COR-L47 (cell line): Measurements from ENCODE around the gene DNAJB5.

Experiments
- DNase-seq: peaks from one replicate; lab custom pipeline; 2025; lab: John Stamatoyannopoulos, UW

DNAJB5 gene

DNA sequence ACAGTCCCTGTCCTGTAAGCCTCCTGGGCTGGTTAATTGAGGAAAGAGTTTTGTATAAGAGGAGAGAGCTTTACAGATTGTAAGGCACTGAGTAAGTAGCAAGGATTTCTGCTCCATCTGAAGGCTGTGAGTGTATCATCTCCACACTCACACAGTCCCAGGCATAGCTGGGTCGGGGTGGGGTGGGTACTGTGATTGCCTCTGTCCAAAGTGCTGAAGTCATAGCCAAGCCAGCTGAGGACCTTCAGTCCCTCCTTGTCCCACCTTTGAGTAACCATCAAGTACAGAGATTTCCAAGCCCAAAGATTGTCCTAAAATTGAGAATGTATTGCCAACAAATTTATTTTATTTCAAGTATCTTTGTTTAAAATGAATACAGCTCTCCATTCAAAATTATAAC lies 5.5 kb upstream of the DNAJB5 start:
- DNase-seq = no peak

DNA sequence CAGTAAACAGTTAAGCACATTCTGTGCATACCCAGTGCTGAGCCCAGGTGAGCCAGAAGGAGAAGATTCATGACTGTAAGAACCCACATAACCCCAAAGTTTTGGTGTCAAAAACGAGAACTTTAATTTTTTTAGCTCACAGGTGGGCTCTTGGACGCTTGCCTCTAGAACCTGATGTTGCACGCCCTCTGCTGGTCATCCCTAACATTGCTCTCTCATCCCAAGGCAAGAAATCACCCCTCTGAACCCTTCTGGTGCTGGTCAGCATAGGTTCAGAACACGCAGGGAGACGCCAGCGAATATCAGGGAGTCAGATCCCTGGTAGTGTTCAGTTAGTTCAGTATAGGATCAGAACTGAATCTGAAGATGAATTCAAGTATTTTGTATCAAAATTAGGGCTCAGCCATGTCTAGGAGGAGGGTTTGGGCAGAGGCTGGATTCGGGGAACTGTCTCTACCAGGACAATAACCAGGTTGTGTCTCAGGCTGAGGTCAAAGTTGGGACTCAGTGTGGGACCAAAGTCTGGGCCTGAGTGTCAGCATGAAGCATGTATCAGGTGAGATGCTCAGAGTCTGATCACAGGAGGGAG lies 4.1 kb upstream of the DNAJB5 start:
- peak; percentile 44 for DNase-seq

DNA sequence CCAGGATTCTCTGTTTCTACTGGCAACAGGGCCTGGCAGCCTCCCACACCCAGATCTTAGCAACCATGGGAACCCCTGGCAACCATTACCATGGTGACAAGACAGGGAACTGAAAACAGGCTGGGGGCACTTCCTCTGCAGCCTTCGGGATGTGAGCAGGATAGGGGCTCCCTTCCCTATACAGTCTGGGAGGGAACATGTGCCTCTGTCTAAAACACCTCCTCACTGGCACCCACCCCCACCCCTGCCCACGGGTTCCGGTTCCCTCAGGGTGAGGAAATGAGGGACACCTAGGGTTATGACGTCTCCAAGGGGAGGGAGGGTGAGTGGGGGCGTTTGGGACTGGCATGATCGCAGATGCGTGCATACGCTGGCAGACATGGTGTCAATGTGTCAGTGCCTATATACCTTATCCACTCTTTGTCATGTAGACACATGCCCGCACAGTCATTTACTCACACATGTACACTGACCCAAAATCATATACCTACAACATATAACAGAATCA lies 3.0 kb upstream of the DNAJB5 start:
- DNase-seq = peak; percentile 89

DNA sequence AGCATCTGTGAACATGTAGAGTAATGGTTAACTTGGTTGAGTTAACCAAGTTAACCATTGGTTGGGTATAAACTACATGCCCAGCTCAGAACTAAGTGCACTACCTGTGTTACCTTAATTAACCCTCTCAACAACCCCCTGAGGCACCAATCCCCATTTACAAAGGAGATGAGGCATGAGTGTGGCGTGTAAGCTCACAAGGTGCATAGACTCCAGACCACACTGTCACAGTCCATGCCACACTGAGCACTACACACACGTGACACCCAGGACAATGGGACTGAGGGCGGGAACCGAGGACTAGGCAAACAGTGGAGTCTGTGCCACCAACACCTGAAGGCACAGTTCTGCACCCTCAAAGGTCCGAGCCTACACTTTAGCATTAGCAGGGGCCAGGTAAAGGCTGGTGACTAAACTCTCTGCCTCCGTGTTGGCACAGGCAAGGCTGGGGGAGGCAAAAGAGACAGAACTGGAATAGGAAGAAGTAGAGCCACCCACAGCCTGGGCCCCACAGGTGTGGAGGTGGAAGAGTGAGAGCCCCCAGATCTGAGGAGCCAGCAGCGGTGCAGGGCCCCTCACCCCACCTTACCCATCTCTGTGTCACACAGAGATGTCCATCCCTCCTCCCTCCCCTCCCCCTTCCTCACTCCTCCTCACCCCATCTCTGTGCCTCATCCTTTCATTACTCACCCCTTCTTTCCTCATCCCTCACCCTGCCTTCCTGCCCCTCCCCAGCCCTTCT lies 2.2 kb upstream of the DNAJB5 start:
- DNase-seq = peak; percentile 10

DNA sequence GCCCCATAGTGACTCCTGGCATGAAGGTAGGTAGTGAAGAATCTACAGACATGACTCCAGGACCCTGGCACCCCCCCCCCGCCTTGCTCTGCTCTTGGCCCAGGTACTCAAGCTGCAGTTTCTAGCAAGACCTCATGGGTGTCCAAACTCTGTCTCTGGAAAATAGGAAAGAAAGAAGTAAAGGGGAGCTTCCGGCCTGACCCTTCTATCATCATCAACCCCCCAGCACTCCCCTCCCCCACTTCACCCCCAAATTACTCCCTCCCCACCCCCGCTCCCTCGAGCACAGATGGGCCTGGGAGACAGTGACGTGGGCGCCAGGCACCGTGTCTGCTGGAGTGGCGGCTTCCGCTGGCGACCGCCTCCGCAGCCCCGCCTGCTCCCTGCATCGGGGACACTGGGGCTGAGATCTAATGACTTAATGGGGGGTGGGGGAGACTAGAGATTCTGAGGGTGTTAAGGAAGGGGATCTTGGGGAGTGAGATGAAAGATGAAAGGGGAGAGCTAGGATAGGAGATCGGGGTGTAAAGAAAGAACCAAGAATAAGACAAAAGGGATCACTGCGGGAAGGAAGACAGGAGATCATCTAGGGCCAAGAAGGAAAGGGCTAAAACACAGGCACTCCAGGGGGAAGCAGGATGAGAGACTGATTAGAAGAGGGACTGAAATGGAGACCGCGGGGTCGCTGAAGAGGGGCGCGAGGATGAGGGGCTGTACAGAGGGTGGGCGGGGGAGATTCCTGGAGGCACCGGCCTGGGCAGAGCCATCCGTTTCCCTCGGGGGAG lies 1.1 kb upstream of the DNAJB5 start:
- DNase-seq = no peak

DNA sequence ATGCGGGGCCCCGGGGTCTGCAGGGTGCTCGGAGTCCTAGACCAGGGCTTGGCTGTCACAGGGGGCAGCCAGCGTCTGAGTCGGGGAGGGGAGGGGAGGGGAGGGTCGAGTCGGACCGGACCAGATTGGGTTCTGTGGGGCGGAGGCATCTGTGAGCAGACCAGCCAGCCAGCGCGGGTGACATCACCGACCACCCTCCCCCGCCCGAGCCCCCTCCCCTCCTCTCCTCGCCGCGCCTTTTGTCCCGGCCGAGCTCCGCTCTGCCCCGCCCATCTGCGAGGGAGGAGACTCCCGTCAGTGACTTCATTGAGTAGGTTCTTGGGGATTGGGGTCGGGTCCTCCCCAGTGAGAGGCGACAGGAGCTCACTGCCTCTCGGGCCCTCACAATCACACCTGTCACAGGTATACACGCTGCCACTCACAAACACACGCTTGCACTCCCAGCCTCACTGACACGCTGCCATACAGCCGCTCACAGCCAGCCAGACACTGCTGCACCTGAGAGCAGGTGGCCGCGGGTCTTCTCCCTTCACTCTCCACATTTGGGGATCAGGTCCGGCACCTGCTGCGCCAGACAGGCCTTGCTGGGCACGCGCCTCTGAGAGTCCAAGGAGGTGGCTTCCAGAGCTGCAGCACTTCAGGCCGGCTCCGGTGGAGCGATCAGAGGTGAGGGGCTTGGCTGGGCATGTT lies 546 bp downstream of the DNAJB5 start:
- DNase-seq = peak; percentile 55

DNA sequence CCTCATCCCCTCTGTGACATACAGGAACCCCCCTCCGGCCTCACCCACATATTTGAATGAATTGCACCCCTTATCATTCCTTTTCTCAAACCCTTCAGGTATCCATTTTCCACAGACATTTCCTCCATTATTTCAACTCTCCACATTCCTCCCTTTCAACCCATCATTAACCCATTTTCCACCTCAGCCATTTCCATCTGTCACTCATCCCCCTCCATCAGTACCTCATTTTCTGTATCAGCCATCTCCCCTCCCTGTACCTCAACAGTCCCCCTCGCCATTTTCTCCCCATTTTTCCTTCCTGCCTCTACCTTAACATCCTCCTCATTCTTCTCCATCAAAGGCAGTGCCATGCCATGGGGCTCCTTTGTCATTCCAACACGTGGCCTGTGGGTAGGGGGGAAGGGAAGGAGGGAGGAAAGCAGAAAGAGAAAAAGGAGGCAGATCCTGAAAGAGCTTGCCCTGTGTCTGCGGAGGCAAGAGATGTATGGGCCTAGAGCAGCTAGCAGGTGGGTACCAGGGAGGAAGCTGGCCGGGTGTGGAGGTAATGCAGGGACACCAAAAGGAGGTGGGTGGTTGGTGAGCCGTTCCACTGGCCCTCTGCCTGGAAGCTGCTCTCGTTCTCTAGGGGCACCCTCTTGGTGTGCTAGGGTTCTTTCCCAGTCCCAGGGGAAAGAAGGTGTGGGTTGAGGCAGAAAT lies 1.5 kb downstream of the DNAJB5 start:
- DNase-seq = no peak

DNA sequence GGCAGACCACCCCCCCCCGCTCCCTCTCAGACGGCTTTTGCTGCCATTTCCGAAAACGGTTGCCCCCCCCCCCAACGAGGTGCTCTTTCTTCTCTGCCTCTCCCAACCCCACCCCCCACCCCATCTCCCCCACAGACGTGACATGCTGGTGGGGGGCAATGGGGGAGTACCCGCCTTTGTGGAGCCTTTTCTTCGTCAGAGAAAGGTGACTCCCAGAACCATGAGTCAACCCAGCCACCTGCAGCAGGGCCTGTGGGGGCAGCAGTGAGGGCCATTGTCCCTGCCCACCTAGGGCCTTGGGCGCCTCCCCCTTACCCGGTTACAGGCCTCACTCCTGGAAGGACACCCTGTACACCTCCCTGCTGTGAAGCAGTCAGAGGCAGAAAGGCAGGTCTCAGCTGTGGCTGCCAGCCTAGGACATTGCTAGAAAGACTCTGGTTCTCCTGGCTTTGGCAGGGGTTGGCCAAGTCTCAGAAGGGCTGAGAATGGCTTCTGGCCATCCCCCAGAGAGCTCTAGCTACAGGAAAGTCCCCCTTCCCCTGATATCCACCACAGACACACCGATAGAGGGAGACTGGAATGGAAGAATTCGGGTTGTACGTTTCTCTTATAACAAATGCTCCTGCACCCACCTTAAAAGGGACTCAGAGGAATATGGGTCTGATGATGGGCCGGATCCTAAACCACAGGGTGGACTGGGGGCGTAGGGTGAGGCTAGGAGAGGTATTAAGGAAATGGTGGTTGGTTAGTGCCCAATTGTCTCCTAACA lies 2.2 kb downstream of the DNAJB5 start:
- DNase-seq = no peak

DNA sequence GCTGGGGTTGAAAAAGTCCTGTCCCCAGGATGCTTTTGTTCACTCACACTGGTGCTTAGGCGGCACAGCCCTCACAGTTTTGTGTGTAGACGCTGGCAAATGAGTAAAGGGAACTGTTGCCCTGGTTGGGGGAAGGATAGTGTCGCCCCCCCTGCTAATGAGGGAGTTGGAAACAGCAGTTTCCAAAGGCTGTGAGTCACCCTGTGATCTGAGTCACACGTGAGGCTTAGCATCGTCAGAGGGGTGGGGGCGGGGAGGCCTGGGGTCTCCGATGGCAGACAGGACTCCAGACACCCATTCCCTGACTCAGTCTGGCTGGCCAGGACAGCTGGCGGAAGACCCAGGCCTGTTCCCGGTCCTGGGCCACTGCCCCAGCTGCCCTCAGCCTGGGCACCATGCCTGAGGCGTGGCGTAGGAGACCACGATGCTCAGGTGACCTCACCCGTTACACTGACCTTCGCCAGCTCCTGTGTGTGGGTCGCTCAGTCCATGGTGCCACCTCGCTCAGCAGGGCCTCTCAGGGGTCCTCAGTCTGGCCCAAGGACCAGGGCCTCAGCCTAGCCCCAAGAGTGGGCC lies 2.9 kb downstream of the DNAJB5 start:
- DNase-seq = no peak

DNA sequence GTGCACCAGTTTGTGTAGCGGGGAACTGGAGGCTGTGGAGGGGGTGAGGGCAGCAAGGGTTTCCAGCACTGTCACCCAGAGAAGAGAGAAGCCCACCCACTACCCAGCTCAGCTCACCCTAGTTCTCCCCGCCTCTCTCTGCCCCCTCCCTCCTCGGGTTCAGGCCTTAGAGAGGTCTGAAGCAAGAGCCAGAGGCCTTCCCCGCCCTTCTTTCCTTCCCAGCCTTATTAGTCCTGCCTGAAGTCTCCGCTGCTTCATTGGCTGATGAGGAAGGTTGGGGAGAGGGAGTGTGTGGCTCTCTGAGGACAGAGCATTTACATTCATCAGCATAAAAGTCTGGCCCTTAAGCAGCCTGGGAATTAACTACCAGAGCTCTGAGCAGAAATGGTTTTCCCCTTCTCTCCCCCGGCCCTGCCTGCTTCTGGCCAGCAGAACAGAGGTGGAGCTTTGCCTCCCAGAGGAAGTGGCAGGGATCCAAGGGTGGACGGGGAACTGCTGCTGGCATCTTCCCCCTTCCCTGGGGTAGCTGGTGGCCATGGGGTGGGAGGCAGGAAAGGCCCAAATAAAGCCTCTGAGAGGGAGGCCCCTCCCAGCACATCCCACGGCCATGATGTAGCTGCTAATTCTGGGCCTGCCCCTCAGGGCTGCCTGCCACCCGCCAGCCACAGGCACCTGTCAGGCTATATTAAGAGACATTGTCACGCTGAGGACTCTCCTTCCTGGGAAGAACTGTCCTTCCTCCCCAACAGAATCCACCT lies 4.1 kb downstream of the DNAJB5 start:
- DNase-seq = peak; percentile 80

DNA sequence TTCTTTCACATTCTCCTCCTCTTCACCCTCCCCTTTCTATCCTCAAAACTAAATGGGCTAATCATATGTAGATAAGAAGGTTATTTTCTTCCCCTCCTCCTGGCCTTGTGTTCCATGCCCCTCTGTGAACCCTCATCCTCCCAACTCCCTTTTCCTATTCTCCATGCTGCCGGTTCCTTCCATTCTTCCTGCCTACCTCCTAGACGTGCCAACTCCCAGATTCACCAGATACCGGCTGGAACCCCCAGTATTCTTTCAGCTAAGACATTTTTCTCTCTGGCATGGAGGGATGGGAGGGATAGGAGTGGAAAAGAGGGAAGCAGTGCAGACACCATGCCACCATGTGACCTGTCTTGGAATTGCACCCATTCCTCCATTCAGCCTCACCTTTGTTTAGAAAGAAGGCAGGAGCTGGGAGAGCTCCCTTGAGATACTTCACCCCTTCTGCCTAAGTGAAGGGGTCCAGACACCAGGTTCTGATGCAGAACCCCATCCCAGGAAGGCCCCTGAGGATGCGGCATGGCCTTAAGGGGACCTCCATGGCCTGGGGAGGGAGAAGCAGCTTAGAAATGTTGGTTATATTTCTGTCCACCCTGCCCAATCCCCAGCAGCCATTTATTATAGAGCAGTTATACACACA lies 4.8 kb downstream of the DNAJB5 start:
- DNase-seq = peak; percentile 52

DNA sequence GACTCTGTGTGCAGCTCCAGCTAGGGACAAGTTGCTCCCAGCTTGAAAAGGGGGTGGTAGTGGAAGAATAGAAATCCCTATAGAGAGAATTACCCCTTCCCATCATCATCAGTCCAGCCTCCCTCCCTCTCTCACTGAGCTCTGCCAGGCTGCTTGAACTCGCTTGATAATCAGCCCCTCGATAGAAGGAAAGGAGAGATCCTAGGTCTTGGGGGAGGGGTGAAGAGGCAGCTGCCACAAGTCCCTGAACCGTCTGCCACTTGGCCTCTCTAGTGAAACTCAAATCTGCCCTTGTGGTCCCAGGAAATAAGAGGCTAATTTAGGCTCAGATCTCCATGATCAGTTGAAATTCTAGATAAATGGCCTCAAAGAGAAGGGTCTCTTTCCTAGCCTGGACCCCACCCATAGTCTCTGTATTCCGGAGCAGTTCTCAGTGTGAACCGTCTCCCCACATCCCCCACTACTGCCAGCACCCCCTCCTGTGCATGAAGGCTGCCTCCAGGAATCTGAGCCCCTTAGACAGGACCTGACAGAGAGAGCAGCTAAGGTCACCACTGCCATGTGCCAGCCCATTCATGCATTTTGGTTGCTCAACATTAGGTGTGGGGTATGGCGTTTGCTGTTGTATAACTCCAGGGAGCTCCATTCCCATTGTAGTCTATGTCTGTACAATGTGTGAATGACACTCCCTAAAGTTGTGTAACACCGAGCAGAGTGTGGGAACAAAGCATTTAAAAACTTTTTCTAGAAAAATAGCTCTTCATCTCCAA lies 5.5 kb downstream of the DNAJB5 start:
- no peak for DNase-seq

DNA sequence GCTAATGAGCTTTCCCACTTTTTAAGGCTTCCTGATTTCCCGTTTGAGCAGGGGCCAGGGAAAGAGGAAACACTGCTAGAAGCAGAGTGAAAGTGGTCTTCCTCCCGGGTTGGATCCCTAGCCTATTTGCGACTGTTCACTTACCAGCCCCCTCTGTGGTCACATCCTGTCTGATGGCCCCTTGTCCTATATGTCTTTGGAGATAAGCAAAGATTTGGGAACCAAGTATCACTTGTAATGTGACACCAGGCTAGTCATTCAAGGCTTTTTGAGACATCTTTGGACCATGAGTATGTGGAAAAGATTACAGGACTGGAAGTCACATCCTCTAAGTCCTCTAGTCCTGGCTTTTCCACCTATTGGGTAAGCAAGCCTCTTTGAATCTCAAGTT lies 6.1 kb downstream of the DNAJB5 start:
- no peak for DNase-seq

DNA sequence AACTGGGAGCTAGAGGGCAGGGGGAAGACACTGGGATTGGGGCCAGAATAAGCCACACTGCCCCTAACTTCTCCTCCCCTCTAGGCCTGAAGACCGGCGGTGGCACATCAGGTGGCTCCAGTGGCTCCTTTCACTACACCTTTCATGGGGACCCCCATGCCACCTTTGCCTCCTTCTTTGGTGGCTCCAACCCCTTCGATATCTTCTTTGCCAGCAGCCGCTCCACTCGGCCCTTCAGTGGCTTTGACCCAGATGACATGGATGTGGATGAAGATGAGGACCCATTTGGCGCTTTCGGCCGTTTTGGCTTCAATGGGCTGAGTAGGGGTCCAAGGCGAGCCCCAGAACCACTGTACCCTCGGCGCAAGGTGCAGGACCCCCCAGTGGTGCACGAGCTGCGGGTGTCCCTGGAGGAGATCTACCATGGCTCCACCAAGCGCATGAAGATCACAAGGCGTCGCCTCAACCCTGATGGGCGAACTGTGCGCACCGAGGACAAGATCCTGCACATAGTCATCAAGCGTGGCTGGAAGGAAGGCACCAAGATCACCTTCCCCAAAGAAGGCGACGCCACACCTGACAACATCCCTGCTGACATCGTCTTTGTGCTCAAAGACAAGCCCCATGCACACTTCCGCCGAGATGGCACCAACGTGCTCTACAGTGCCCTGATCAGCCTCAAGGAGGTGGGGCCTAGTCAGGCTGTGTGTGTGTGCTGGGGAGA lies 6.8 kb downstream of the DNAJB5 start:
- no peak for DNase-seq

DNA sequence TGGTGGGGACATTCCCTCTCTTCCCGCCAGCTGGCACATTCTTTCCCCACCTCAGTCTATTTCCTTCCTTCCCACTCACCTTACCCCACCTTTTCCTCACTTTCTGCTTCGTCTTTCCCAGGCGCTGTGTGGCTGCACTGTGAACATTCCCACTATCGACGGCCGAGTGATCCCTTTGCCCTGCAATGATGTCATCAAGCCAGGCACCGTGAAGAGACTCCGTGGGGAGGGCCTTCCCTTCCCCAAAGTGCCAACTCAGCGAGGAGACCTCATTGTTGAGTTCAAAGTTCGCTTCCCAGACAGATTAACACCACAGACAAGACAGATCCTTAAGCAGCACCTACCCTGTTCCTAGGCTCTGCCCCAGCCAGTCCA lies 7.3 kb downstream of the DNAJB5 start:
- DNase-seq = no peak

DNA sequence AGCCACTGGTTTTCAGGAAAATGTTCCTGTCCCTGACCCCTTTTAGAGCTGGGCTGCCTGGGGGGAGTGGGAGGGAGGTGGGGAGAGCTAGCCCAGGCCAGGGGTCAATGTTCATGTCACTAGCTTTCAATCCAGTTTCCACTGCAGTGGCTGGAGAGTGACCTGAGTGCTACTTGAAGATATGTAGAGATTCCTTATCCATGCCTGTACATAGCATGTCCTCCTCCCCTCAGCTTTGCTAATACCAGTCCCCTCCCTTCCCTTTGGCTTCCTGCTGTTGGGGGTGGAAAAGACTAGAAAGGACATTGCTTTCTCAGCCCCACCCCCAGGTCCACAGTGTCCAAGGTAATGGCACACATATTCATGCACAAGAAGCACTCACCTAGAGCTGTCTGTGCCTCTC lies 7.8 kb downstream of the DNAJB5 start:
- no peak for DNase-seq

DNA sequence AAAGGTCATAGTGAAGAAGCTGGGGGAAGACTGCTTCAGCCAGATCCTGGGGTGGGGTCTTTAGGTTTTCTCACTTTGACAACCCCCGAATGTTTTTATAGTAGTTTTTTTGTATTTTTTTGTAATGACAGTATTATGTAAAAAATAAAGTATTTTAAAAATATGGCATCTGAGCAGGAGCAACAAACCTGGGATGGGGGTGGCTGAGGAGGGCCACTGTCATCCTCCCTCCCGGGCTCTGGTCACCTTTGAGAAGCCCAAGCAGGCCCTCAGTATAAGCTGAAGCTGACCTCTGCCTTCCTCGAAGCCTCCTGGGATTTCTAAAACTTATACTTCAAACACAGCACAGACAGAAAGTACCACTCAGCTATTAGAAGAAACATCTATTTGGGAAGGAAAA lies 8.7 kb downstream of the DNAJB5 start:
- no peak for DNase-seq

DNA sequence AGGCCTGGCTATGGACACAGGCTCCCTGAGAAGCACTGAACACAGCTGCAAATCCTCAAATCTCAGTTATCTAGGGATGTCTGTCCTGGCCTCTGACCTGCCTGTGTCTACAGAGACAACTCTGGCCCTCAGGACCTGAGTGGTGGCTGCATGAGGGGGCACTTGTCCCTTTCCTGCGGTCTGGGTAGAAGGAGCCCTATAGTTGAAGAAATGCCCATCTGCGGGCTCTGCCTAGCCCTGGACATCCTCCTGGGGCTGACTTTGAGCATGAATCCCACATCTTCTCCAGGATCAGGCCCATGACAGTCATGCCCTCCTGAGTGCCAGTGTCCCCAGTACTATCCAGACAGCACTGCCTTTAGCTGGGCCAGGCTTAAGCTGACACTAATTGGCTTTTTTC lies 10.0 kb downstream of the DNAJB5 start:
- DNase-seq = no peak
